ENCODE data around the gene ANK3.

DNA sequence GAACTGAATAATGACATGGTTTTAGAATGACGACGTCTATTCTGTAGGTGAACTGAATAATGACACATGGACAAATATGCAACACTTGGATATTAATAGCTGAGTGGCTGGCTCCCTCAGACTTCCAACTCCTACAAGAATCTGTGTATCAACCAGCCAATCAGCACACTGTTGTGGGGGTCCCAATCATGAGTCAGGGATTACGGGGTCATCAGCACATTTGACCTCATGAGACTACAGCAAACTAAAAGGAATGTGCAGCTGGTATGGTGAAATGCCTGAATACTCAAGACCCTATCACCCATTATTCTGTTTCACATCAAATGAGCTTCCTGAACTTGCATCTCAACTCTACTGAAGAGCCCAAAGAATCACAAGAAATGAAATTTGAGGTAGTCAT is 192.5 kb downstream of the ANK3 start:
- TF ChIP-seq, protein P1, sequence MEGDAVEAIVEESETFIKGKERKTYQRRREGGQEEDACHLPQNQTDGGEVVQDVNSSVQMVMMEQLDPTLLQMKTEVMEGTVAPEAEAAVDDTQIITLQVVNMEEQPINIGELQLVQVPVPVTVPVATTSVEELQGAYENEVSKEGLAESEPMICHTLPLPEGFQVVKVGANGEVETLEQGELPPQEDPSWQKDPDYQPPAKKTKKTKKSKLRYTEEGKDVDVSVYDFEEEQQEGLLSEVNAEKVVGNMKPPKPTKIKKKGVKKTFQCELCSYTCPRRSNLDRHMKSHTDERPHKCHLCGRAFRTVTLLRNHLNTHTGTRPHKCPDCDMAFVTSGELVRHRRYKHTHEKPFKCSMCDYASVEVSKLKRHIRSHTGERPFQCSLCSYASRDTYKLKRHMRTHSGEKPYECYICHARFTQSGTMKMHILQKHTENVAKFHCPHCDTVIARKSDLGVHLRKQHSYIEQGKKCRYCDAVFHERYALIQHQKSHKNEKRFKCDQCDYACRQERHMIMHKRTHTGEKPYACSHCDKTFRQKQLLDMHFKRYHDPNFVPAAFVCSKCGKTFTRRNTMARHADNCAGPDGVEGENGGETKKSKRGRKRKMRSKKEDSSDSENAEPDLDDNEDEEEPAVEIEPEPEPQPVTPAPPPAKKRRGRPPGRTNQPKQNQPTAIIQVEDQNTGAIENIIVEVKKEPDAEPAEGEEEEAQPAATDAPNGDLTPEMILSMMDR (IDR thresholded peaks at IDR 0.05) = no peak
- no peak for TF ChIP-seq POLR2A (IDR thresholded peaks at IDR 0.05)
